ENCODE results near the gene ARHGAP44.

- TF ChIP-seq EZH2 (IDR thresholded peaks at IDR 0.05; ENCODE audit: borderline replicate concordance, insufficient read depth, low read length, poor library complexity, severe bottlenecking) (no peak), CTCF (IDR thresholded peaks at IDR 0.05; ENCODE audit: poor library complexity, severe bottlenecking) (no peak), POLR2AphosphoS5 (IDR thresholded peaks at IDR 0.05) (no peak), EP300 (conservative IDR thresholded peaks at IDR 0.05; ENCODE audit: poor library complexity, severe bottlenecking) (no peak)
Measured at GRCh38 chr17:12806630-12807029, 17.3 kb downstream of the ARHGAP44 start.
